NCI-H1694 (cell line): Measurements from ENCODE around the gene IAH1.

Source experiments
- DNase-seq: peaks from one replicate; lab custom pipeline; 2025; lab: John Stamatoyannopoulos, UW

Gene IAH1, protein sequence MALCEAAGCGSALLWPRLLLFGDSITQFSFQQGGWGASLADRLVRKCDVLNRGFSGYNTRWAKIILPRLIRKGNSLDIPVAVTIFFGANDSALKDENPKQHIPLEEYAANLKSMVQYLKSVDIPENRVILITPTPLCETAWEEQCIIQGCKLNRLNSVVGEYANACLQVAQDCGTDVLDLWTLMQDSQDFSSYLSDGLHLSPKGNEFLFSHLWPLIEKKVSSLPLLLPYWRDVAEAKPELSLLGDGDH

GRCh38 chr2:9474361-9475057 is at the start of gene IAH1:
IAH1 (plus strand) TSS chr2:9474551; CDS start chr2:9474567, 16 bp downstream.
- no peak for DNase-seq

DNA sequence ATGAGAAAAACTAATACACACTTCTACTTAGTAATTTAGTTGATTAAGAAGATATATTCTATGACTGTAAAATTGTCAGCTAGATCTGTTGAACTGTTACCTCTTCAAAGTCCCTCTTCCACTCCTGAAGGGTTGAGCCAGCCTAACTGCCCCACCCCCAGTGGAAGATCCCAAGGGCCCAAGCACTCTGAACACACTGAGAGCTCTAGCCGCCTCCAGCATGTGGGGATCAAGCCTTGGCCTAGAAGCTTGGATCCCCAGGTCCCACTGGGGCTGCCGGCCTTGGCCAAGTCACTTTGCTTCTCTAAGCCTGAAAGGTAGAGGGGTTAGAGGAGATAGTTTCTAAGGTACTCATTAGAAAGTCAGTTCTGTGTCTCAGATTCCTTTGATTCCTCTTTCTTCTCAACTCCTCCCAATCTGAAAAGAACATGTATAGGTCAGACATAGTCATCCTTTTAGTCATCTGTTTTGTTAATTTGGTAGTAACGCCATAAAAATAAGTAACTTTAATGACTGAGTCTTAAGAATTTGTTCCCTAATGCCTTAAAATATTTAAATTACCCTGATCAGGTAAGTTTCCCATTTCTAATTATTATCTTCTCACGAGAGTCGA is 45.3 kb upstream of the IAH1 start:
- DNase-seq = no peak

DNA sequence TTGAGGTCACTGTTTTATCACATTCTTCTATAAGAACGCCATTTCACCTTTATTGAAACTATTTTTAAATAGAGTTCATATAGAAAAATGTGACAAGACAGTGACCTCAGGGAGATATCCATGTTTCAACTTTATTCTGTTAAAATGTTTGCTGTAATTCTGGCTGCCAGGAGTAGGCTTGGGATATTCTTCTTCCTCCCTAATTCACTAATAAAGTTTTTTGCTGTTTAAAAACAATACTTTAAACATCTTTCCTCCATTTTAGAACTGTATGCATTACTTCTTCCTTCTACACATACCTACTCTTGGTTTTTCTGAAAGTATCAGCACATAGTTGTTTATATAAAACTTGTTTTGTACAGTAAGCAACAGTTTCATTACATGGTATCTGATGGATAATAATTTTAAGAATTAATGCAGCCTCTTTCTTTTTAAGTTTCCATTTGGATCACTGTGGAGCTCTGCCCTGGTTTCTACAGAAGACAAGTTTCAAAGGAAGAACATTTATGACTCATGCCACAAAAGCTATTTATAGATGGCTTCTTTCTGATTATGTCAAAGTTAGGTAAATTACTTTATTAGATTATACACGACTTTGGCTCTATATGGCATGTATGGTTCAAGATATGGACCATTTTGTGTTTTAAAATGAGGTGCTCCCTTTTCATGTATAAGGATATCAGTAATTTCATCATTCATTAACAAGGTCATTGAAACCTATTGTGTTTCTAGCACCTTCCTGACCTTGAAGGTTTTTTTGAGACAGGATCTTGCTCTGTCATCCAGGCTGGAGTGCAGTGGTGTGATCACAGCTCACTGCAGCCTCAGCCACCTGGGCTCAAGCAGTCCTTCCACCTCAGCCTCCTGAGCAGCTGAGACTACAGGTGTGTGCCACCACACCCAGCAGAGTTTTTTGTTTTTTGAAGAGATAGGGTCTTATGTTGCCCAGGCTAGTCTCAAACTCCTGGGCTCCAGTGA is 43.7 kb upstream of the IAH1 start:
- DNase-seq = no peak

- DNase-seq = no peak
Observed at GRCh38 chr2:9434489-9434888, 39.9 kb upstream of the IAH1 start.

- no peak for DNase-seq
Observed at GRCh38 chr2:9439536-9439935, 34.8 kb upstream of the IAH1 start.

- DNase-seq = no peak
Observed at GRCh38 chr2:9440058-9440727, 34.2 kb upstream of the IAH1 start.

GRCh38 chr2:9441556-9441955 is 32.8 kb upstream of the IAH1 start:
- DNase-seq = no peak

DNA sequence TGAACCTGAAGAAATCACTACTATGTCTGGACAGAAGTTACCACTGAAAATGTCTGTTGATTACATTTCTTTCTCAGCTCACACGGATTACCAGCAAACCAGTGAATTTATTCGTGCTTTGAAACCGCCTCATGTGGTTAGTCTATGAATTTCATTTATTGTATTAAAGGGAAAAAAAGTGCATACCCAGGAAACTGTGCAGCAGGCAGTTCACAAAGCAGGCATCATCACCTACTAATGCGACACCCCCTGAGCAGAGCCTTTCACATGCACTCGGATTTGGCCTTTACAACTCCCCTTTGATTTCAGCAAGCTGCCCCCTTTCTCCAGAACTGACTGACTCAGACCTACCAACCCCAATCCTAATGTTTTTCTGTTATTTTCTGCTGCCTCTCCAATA is 30.8 kb upstream of the IAH1 start:
- DNase-seq = no peak

DNA sequence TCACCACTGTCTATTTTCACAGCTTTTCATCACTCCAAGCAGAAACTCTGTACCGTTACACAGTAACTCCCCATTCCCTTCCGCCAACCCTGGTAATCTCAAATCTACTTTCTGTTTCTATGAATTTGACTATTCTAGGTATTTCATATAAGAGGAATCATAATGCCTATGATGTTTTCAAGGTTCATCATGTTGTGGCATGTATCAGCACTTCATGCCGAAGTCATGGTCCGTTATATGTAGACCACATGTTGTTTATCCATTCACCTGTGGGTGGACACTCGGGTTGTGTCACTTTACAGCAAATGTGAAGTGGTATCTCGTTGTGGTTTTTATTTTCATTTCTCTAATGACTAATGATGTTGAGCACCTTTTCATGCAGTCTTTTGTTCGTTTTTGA is 29.3 kb upstream of the IAH1 start:
- no peak for DNase-seq

GRCh38 chr2:9451231-9451630 is 23.1 kb upstream of the IAH1 start:
- DNase-seq = no peak

DNA sequence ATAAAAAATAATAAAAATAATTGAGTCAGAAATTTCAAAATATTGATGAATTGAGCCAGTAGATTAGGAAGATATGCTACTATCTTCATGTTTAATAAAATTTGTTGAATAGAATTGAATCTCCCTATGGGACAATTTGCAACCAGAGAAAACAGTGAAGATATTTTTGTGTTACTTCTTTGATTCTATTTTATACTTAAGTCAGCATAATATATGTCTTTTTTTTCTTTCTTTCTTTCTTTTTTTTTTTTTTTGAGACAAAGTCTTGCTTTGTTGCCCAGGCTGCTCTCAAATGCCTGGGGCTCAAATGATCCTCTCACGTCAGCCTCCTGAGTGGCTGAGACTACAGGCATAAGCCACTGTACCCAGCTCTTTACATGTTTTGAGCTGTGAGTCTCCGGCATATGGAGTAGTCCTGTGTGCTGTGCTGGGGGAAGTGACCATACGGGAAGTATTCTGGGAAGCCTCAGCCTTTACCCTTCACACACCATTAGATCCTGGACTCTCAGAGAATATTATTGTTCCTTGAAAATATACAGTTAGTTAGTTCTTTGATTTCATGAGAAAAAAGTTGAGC is 13.8 kb upstream of the IAH1 start:
- no peak for DNase-seq

- DNase-seq = no peak
Observed at GRCh38 chr2:9461079-9461478, 13.3 kb upstream of the IAH1 start.

GRCh38 chr2:9462313-9462712 is 12.0 kb upstream of the IAH1 start:
- peak; percentile 89 for DNase-seq

DNA sequence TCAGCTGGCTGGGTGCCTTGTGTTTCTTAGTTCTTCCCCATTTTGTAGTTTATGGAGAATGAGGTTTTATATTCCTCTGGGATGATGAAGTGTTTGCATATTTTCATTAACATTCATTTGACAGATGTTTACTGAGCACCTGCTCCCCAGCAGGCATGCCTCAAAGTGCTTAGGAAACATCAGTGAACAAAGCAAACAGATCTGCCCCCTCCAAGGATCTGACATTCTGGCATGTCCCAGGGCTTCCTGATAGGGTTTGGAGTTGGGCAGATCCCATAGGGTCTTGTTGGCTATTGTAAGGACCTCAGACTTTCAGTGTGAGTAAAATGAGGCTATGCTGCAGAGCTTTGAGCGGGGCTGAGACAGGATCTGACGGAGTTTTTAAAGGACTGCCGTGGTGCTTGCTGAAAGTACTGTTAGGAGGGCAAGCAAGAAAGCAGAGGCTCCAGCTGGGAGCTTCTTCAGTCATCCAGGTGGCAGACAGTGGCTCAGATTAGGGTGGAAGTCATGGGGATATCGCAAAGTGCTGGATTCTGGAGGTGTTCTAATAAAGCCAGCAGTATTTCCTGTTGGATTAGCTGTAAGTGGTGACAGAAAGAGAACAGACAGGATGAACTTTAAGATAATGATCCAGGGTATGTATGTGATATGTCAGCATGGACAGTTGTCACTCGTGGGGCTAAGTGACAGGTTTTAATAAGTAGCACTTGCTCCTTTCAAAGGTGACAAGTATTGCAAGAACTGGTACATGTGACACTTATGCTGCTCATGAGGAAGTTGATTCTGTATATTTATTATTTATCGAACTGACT is 11.3 kb upstream of the IAH1 start:
- DNase-seq = peak; percentile 83

DNA sequence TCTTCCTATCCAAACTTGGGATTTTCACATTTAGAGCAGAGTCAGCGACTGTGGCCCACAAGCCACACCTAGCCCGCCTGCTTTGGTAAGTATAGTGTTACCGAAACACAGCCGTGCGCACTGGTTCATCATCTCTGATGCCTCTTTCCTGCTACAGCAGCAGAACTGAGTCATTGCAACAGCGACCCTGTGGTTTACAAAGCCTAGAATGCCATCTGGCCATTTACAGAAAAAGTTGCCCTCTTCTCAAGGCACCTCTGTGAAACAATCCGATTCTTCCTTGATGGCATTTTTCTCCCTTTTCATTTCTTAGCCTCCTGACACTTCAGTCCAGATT is 10.7 kb upstream of the IAH1 start:
- peak; percentile 97 for DNase-seq

- no peak for DNase-seq
Observed at GRCh38 chr2:9465170-9465569, 9.2 kb upstream of the IAH1 start.

GRCh38 chr2:9466147-9466683 is 8.1 kb upstream of the IAH1 start:
- DNase-seq = no peak

DNA sequence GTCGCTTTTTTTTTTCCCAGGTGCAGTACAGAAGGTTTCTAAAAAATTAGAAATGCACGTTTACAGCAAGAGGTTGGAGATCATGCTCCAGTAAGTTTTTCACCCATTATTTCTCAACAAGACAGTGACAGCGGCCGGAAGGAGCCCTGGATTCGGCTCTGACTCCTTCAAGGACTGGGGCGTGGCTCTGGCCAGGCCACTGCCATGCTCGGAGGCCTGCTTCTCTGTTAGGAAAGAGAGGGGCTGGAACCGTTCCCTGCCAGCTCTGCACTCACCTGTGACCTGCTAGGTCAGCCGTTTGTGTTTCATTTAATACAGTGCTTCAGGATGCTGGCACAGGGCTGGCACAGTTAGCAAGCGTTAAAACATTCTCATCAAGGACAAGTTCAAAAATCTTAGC is 6.7 kb upstream of the IAH1 start:
- no peak for DNase-seq

DNA sequence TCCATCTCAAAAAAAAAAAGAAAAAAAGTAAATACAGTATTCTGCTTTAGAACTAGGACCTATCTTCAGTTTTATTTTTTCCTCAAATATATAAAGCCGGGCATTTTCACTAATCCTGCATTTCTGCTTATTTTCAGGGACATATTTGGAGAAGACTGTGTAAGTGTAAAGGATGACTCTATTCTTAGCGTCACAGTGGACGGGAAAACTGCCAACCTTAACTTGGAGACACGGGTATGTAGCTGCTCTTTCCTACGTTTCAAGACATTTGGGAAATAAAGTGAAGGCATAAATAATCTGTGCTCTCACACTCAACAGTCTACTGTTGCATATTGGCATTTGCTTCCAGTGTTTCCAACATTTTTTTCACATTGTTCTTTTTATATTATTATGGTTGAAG is 3.1 kb upstream of the IAH1 start:
- no peak for DNase-seq

GRCh38 chr2:9472511-9472910 is 1.8 kb upstream of the IAH1 start:
- DNase-seq = no peak
